ENCODE results near the gene CPXM2.

Gene CPXM2

DNA sequence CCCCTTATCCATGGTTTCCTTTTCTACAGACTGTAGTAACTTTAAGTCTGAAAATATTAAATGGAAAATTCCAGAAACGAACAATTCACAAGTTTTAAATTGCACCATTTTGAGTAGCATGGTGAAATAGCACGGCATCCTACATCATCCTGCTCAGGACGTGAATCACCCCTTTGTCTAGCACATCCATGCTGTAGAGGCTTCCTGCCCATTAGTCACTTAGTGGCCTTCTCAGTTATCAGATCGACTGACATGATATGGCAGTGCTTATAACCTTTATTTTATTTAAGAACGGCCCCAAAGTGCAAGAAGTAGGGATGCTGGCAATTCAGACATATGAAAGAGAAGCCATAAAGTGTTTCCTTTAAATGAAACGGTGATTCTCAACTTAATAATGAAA, 82.7 kb downstream of the CPXM2 start:
- WGBS (ENCODE audit: insufficient coverage), result 58% methylated on average over 6 of the region's 6 CpGs
- Histone ChIP-seq H3K4me3 (ENCODE audit: control insufficient read depth in 1 of 7, extremely low read depth in 1 of 7, insufficient read depth in 4 of 7, low read depth in 2 of 7, low read length in 6 of 7) (no peak overlapping the region), H3K4me1 (ENCODE audit: control extremely low read depth in 1 of 4, control insufficient read depth in 4 of 4, insufficient read depth in 4 of 4, low read length in 3 of 4) (no peaks in the 10 kb centered on the region), H3K27ac (ENCODE audit: insufficient read depth in 1 of 2, low read depth in 1 of 2, low read length in 2 of 2, poor library complexity in 1 of 2, severe bottlenecking in 2 of 2) (no peak overlapping the region), H3K27me3 (replicated peaks in 2 of 5; ENCODE audit: control insufficient read depth in 4 of 5, insufficient read depth in 5 of 5, low read length in 4 of 5) (peaks cover 0 to 17% (median 11%) of the 10 kb centered on the region in 5 experiments), H3K9me3 (ENCODE audit: control extremely low read depth in 1 of 5, control insufficient read depth in 4 of 5, insufficient read depth in 2 of 5, low read depth in 1 of 5, low read length in 4 of 5) (no peaks in the 10 kb centered on the region), H3K36me3 (ENCODE audit: control insufficient read depth in 4 of 4, insufficient read depth in 4 of 4, low read length in 3 of 4) (no peaks in the 10 kb centered on the region)
- ChIA-PET POLR2A (no interaction called here), CTCF (no interaction called here)
- no peak for DNase-seq

- Histone ChIP-seq H3K4me3 (ENCODE audit: control insufficient read depth in 1 of 7, extremely low read depth in 1 of 7, insufficient read depth in 4 of 7, low read depth in 2 of 7, low read length in 6 of 7) (no peak overlapping the region), H3K4me1 (ENCODE audit: control extremely low read depth in 1 of 4, control insufficient read depth in 4 of 4, insufficient read depth in 4 of 4, low read length in 3 of 4) (no peaks in the 10 kb centered on the region), H3K9me3 (ENCODE audit: control extremely low read depth in 1 of 5, control insufficient read depth in 4 of 5, insufficient read depth in 2 of 5, low read depth in 1 of 5, low read length in 4 of 5) (no peaks in the 10 kb centered on the region), H3K27ac (ENCODE audit: insufficient read depth in 1 of 2, low read depth in 1 of 2, low read length in 2 of 2, poor library complexity in 1 of 2, severe bottlenecking in 2 of 2) (no peak overlapping the region), H3K36me3 (ENCODE audit: control insufficient read depth in 4 of 4, insufficient read depth in 4 of 4, low read length in 3 of 4) (no peaks in the 10 kb centered on the region), H3K27me3 (replicated peaks in 2 of 5; ENCODE audit: control insufficient read depth in 4 of 5, insufficient read depth in 5 of 5, low read length in 4 of 5) (peaks cover 0 to 17% (median 11%) of the 10 kb centered on the region in 5 experiments)
- WGBS (ENCODE audit: insufficient coverage), result 78% methylated on average over 2 of the region's 2 CpGs
- DNase-seq, result no peak
- ChIA-PET POLR2A (no interaction called here), CTCF (no interaction called here)
These were observed 83.3 kb downstream of the CPXM2 start for GRCh38 chr10:123808286-123808685.

- H3K27ac ChIP-seq (ENCODE audit: insufficient read depth in 1 of 2, low read depth in 1 of 2, low read length in 2 of 2, poor library complexity in 1 of 2, severe bottlenecking in 2 of 2), result no peak overlapping the region
- H3K9me3 ChIP-seq (ENCODE audit: control extremely low read depth in 1 of 5, control insufficient read depth in 4 of 5, insufficient read depth in 2 of 5, low read depth in 1 of 5, low read length in 4 of 5), result no peaks in the 10 kb centered on the region
- DNase-seq, result no peak
- H3K4me3 ChIP-seq (ENCODE audit: control insufficient read depth in 1 of 7, extremely low read depth in 1 of 7, insufficient read depth in 4 of 7, low read depth in 2 of 7, low read length in 6 of 7), result no peak overlapping the region
- ChIA-PET CTCF (no interaction called here), POLR2A (no interaction called here)
- WGBS (ENCODE audit: insufficient coverage), result 3% methylated on average over 3 of the region's 5 CpGs
- H3K4me1 ChIP-seq (ENCODE audit: control extremely low read depth in 1 of 4, control insufficient read depth in 4 of 4, insufficient read depth in 4 of 4, low read length in 3 of 4), result no peaks in the 10 kb centered on the region
- no peaks in the 10 kb centered on the region for H3K36me3 ChIP-seq (ENCODE audit: control insufficient read depth in 4 of 4, insufficient read depth in 4 of 4, low read length in 3 of 4)
- H3K27me3 ChIP-seq (replicated peaks in 2 of 5; ENCODE audit: control insufficient read depth in 4 of 5, insufficient read depth in 5 of 5, low read length in 4 of 5), result peaks cover 0 to 17% (median 11%) of the 10 kb centered on the region in 5 experiments
These were observed 84.1 kb downstream of the CPXM2 start for GRCh38 chr10:123807444-123808035.

- no peak for DNase-seq
- no peak overlapping the region for H3K4me3 ChIP-seq (ENCODE audit: control insufficient read depth in 1 of 7, extremely low read depth in 1 of 7, insufficient read depth in 4 of 7, low read depth in 2 of 7, low read length in 6 of 7)
- H3K27ac ChIP-seq (ENCODE audit: insufficient read depth in 1 of 2, low read depth in 1 of 2, low read length in 2 of 2, poor library complexity in 1 of 2, severe bottlenecking in 2 of 2), result no peak overlapping the region
- peaks cover 2 to 26% (median 13%) of the 10 kb centered on the region in 5 experiments for H3K27me3 ChIP-seq (replicated peaks in 2 of 5; ENCODE audit: control insufficient read depth in 4 of 5, insufficient read depth in 5 of 5, low read length in 4 of 5)
- POLR2A ChIA-PET, result no interaction called here
- CTCF ChIA-PET, result no interaction called here
- WGBS (ENCODE audit: insufficient coverage), result no CpG with 5 or more reads among the region's 3 CpGs
- no peaks in the 10 kb centered on the region for H3K36me3 ChIP-seq (ENCODE audit: control insufficient read depth in 4 of 4, insufficient read depth in 4 of 4, low read length in 3 of 4)
- no peaks in the 10 kb centered on the region for H3K9me3 ChIP-seq (ENCODE audit: control extremely low read depth in 1 of 5, control insufficient read depth in 4 of 5, insufficient read depth in 2 of 5, low read depth in 1 of 5, low read length in 4 of 5)
- H3K4me1 ChIP-seq (ENCODE audit: control extremely low read depth in 1 of 4, control insufficient read depth in 4 of 4, insufficient read depth in 4 of 4, low read length in 3 of 4), result no peaks in the 10 kb centered on the region
These were observed 86.9 kb downstream of the CPXM2 start for GRCh38 chr10:123804716-123805115.

DNA sequence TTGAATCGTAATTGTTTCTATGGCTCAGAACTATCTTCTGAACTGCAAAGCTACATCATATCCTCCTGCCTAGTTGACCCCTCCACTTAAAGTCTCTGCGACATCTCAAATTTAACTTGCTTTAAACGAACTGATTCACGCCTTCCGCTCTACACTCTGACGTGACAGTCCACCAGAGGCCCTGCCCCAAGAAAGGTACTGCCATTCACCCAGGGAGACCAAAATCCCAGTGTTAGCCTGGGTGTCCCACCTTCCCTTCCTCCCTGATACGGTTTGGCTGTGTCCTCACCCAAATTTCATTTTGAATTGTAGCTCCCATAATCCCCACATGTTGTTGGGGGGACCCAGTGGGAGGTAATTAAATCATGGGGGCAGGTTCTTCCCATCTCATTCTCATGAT, 90.8 kb downstream of the CPXM2 start:
- 80% methylated on average over 6 of the region's 7 CpGs for WGBS (ENCODE audit: insufficient coverage)
- Histone ChIP-seq H3K27ac (ENCODE audit: insufficient read depth in 1 of 2, low read depth in 1 of 2, low read length in 2 of 2, poor library complexity in 1 of 2, severe bottlenecking in 2 of 2) (no peak overlapping the region), H3K27me3 (replicated peaks in 2 of 5; ENCODE audit: control insufficient read depth in 4 of 5, insufficient read depth in 5 of 5, low read length in 4 of 5) (peaks cover 0 to 12% (median 9%) of the 10 kb centered on the region in 5 experiments), H3K9me3 (ENCODE audit: control extremely low read depth in 1 of 5, control insufficient read depth in 4 of 5, insufficient read depth in 2 of 5, low read depth in 1 of 5, low read length in 4 of 5) (no peaks in the 10 kb centered on the region), H3K4me3 (ENCODE audit: control insufficient read depth in 1 of 7, extremely low read depth in 1 of 7, insufficient read depth in 4 of 7, low read depth in 2 of 7, low read length in 6 of 7) (no peak overlapping the region), H3K36me3 (ENCODE audit: control insufficient read depth in 4 of 4, insufficient read depth in 4 of 4, low read length in 3 of 4) (no peaks in the 10 kb centered on the region), H3K4me1 (ENCODE audit: control extremely low read depth in 1 of 4, control insufficient read depth in 4 of 4, insufficient read depth in 4 of 4, low read length in 3 of 4) (no peaks in the 10 kb centered on the region)
- ChIA-PET POLR2A (no interaction called here), CTCF (no interaction called here)
- no peak for DNase-seq

DNA sequence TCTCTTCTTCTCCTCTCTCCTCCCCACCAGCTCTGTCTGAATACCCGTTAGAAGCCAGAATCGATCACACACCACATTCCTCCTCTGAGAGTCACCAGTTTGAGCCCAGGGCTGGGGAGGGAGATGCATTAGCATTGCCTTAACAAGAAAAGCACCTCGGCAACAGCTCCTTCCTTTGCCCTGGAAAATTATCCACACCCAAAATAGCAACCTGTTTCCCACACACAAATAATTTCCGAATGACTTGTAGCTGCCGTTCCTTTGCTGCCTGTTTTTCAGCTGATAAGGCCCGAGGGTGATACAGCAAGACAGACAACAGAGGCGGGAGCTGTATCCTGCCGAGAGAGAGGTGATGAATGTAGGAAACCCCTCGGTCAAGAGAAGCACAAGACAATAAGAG, 91.3 kb downstream of the CPXM2 start:
- Histone ChIP-seq H3K36me3 (ENCODE audit: control insufficient read depth in 4 of 4, insufficient read depth in 4 of 4, low read length in 3 of 4) (no peaks in the 10 kb centered on the region), H3K9me3 (ENCODE audit: control extremely low read depth in 1 of 5, control insufficient read depth in 4 of 5, insufficient read depth in 2 of 5, low read depth in 1 of 5, low read length in 4 of 5) (no peaks in the 10 kb centered on the region), H3K27ac (ENCODE audit: insufficient read depth in 1 of 2, low read depth in 1 of 2, low read length in 2 of 2, poor library complexity in 1 of 2, severe bottlenecking in 2 of 2) (no peak overlapping the region), H3K4me1 (ENCODE audit: control extremely low read depth in 1 of 4, control insufficient read depth in 4 of 4, insufficient read depth in 4 of 4, low read length in 3 of 4) (no peaks in the 10 kb centered on the region), H3K4me3 (ENCODE audit: control insufficient read depth in 1 of 7, extremely low read depth in 1 of 7, insufficient read depth in 4 of 7, low read depth in 2 of 7, low read length in 6 of 7) (no peak overlapping the region), H3K27me3 (replicated peaks in 2 of 5; ENCODE audit: control insufficient read depth in 4 of 5, insufficient read depth in 5 of 5, low read length in 4 of 5) (peaks cover 0 to 12% (median 9%) of the 10 kb centered on the region in 5 experiments)
- ChIA-PET POLR2A (no interaction called here), CTCF (interaction anchor here (1.1 kb wide), 1 partner anchor 11 kb away, joined by 4 read pairs; no protein-coding TSS in a partner anchor)
- DNase-seq, result peak in 1 of 3 donors; percentile 15
- WGBS (ENCODE audit: insufficient coverage), result 0% methylated on average over 1 of the region's 9 CpGs

DNA sequence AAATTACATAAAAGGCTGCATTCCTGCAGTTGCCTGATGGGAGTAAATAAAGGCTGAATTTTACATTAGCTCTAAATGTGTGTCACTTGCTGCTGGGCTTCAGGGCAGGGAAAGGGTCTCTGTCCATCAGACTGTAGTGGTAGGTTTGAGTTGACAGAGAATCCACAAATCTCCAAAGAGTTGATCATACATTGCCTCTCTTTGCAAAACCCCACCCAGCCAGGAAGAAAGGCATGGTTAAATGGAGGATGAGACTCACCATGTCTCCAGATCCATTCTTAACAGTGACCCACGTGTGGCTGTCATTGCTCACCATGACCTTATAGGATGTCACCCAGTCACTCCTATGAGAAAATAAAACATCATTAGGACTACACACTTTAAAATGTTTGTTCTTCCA, 92.8 kb downstream of the CPXM2 start:
- Histone ChIP-seq H3K4me3 (ENCODE audit: control insufficient read depth in 1 of 7, extremely low read depth in 1 of 7, insufficient read depth in 4 of 7, low read depth in 2 of 7, low read length in 6 of 7) (no peak overlapping the region), H3K27me3 (replicated peaks in 2 of 5; ENCODE audit: control insufficient read depth in 4 of 5, insufficient read depth in 5 of 5, low read length in 4 of 5) (peaks cover 0 to 12% (median 9%) of the 10 kb centered on the region in 5 experiments), H3K4me1 (ENCODE audit: control extremely low read depth in 1 of 4, control insufficient read depth in 4 of 4, insufficient read depth in 4 of 4, low read length in 3 of 4) (no peaks in the 10 kb centered on the region), H3K9me3 (ENCODE audit: control extremely low read depth in 1 of 5, control insufficient read depth in 4 of 5, insufficient read depth in 2 of 5, low read depth in 1 of 5, low read length in 4 of 5) (no peaks in the 10 kb centered on the region), H3K27ac (ENCODE audit: insufficient read depth in 1 of 2, low read depth in 1 of 2, low read length in 2 of 2, poor library complexity in 1 of 2, severe bottlenecking in 2 of 2) (no peak overlapping the region), H3K36me3 (ENCODE audit: control insufficient read depth in 4 of 4, insufficient read depth in 4 of 4, low read length in 3 of 4) (no peaks in the 10 kb centered on the region)
- no CpG with 5 or more reads among the region's 1 CpG for WGBS (ENCODE audit: insufficient coverage)
- no peak for DNase-seq
- CTCF ChIA-PET, result interaction anchor here (1.0 kb wide), 1 partner anchor 9 kb away, joined by 3 read pairs; no protein-coding TSS in a partner anchor
- POLR2A ChIA-PET, result no interaction called here

All from common myeloid progenitor, CD34-positive (primary cell).